GM19372 (cell line): ENCODE data around the gene OMA1.
A peak's percentile ranks its signal among the peaks of the same experiment; 100 is the strongest.
"Not testable (repeated sequence)": the region's sequence is repeated elsewhere in the genome, so short reads cannot be mapped to it uniquely, and the experiment has no call there.

Experiments used
- ATAC-seq: cut with Tn5 transposase; IDR thresholded peaks from one replicate; pipeline ENCODE4 v1.9.1; 2021; ENCODE audit warnings: mild to moderate bottlenecking, low read depth, moderate library complexity; ENCODE audit not compliant: unreplicated experiment

Gene OMA1

DNA sequence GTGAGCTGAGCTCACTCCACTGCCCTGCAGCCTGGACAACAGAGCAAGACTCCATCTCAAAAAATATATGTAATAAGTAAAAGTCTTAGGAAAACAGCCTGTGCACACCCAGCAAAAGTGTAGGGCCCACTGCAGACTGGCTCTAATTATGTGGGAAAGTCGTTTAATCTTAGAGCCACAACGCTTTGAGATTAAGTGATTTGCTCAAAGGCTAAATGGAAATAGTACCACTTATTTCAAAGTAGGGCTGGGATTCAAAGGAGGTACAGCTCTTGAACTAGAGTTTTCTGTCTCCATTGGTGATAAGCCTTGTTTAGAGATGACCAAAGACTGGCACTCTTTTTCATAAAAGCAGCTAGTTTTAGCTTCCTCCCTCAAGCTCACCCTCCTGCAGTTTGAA, 28.3 kb upstream of the OMA1 start:
- ATAC-seq, result no peak

DNA sequence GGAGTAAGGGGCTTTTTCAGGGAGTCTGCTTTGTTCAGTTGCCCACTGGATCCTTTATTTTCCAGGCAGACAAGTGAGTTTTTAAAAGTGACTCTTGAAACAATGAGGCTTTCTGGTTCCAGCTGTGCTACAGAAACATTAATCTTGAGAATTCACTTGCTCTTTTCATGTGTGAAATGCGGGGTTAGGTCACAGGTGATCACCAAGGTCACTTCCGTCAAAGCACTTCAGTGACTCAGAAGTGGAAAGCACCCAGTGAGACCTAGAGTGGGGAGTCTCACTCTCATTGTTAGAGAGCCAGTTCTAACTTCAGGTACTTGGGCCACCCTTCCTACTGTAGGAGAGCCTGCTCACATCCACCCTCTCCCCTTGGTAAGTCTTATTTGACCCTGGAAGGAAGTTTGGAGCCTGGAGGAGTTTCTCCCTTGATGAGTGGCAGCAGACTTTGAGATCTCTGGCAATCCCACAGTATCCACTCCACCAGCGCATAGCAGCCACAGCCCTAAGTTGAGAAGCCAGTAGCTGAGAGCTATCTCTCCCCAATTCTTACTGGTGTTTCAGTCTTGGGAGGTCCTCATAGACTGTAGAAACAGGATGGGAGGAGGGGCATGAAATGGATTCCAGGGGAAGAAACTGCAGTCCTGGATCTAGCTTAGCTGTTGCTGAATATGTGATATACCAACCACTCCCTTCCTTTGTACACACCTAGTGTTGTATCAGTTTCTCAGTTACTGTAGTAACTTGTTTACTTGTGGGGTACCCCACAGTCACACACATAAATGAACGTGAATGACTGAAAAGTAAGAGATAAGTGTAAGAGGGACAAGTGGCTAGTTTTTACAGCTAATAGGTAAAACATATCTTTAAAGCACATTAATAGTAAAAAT, 27.4 kb upstream of the OMA1 start:
- peak; percentile 96 for ATAC-seq

DNA sequence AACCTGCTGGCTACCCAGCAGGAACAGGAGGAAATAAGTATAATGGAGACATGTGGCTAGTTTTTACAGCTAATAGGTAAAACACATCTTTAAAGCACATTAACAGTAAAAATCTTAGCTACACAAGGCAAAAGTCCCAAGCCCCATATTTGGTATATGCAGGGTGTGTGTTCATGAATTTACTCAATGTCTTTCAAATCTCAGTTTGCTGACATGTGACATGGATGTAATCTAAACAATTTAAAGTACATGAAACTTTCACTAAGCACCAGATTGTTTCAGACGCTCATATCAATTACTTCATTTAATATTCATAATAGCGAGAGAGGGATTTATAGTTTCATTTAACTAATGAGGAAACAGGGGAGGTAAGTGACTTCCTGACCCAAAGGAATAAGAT, 26.6 kb upstream of the OMA1 start:
- no peak for ATAC-seq

DNA sequence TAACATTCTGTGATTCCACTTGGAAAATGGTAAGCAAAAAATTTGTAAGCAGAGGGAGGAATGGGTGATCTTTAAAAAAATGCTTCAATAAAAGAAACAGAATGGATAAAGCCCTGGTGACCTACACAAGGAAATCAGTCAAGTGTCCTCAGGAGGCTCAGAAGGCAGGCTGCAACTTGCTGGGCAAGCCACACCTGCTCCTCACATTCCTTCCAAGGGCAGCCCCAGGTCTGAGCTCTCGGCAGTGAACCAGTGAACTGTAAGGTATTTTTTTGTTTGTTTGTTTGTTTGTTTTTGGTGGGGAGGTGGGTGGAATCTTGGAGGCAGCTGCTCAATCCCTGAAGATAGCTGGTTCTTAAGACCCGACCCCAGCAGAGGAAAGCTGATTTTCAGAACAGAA, 26.2 kb upstream of the OMA1 start:
- ATAC-seq, result no peak

DNA sequence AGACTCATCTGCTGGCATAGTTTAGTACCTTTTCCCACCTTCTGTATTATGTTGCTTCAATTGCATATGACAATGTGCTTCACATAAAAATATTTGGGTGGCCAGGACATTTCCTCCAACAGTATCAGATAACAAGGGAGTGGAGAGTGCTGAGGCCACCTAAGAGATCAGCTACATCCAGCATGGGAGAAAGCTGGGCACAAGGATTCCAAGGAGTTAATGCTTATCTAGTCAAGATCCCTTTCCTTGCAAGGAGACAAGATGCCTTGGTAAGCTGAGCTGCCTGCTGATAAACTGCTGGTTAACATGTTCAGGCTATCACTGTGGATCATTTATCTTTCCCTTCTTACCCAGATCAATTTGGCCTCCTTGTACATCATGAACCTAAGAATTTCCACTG, 25.1 kb upstream of the OMA1 start:
- no peak for ATAC-seq

DNA sequence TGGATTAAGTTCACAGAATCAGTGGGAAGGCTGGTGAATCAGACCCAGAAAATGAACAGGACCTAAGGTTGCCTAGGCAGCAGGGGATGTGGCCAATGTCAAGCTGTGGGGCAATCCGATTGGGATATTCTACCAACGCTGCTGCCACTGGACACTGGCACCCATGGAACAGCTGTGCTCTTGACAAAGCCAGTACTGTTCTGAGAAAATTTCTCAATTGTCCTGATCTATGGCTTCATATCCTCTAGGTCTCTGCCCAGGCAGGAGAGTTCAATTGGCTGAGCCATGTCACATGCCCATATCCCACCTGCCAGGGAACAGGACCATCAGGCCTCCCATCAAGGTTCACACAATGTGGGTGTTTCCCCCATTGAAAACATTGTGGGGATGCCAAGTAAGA, 24.3 kb upstream of the OMA1 start:
- no peak for ATAC-seq

DNA sequence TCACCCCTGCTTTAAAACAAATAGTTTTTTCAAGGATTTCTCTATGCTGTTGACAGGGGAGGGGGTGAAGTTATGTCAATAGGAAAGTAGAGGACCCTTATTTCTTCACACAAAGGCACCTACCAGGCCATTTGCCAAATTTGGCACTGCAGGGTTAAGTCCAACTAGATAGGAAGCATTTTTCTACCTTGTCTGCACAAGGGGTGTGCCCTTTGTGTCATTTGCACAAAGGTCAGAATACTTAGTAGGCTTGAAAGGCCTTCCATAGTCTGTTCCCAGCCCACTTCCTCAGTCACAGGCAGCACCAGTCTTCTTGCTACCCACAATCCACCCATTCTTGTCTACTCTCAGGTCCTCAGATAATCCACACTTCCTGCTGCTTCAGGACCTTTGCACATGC, 23.6 kb upstream of the OMA1 start:
- ATAC-seq, result no peak

DNA sequence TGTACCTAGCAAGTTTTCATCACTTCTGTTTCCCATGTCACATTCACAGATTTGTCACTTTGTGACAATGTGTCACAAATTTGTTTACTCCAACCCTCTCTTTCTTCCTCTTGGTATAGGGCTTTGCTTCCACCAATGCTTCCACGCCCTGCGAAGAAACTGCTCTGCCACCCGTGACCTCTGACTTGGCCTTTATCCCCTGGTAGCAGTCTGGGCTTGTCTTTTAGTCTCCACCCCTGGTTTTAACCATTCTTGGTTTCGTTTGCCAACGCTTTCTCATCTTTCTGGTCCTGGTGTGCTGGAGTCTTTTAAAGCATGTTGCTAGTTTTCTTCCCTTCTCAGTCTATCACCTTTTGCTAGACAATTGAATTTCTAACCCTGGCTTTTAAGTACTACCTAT, 22.4 kb upstream of the OMA1 start:
- no peak for ATAC-seq

DNA sequence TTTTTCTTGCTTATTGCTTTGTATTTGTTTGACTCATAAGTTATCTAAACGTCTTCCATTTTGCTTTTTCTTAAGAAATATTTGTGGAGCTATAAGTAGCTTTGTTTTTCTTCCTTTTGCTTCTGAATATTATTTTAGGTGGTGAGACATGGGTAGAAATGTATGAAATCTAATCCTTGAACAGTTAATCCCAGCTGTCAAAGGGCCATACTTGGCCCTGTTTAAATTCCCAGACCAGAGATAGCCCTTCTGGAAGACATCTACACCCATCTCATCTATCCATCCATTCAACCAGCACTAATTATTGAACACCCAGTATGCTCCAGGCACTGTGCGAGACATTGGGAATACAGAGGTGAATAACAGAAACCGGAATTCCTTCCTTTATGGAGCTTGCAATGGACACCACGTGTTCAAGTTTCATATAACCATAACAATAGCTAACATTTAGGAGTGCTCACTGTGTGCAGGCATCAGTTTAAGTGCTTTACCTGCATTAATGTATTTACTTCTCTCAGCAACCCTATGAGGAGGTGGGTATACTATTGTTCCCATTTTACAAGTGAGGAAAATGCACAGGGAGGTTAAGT, 21.8 kb upstream of the OMA1 start:
- no peak for ATAC-seq

DNA sequence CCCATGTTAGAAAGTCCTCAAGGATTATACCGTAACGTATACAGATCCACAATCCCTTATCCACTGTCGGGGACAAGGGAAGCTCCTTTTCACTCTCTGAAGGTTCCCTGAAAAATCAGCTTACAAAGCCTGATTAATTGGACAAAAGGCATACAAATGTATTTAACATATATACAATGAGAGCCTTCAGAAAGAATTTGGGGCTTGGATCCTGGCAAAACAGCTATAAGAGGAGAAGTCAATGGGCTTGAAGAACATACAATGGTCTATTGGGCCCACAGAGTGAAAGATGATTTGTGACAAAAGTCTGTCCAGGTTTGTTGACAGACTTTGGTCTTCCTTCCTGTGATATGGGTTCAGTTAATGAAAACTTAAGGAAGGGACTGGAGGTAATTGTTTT, 19.8 kb upstream of the OMA1 start:
- no peak for ATAC-seq

DNA sequence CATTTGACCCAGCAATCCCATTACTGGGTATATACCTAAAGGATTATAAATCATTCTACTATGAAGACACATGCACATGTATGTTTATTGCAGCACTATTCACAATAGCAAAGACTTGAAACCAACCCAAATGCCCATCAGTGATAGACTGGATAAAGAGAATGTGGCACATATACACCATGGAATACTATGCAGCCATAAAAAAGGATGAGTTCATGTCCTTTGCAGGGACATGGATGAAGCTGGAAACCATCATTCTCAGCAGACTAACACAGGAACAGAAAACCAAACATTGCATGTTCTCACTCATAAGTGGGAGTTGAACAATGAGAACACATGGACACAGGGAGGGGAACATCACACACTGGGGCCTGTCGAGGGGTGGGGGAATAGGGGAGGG, 17.2 kb upstream of the OMA1 start:
- not testable (repeated sequence) for ATAC-seq

DNA sequence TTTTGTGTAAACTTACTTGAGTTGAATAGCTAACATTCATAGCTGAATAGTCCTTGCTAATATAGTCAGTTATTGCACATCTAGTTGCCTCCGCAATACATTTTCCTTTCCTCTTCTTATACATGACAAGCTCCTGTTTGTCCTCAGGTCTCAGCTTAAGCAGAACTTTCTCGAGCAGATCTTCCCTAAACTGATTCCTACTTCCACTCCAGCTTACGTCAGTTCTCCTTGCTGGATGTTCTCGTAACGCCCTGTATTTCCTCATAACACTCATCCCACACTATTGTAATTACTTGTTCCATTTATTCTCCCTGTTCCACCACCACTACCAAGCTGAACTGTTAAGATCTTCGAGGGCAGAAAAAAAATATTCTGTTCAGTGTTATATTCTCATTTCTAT, 15.1 kb upstream of the OMA1 start:
- ATAC-seq, result no peak

DNA sequence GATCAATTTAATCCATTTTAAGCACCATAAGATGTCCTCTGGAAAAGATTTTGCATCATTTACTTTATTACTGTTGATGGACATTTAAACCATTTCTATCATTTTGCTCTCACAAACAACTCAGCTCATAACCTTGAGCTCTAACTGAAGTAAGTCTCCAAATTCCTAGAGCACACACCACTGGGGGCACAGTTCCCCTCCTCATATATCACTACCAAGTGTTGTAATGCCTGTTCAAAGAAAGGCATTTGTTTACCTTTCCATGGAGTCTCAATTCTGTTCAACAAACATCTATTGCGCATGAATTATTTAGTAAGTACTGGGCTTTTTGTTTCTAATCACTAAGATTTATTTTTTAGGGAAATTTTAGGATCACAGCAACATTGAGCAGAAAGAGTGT, 8.9 kb upstream of the OMA1 start:
- no peak for ATAC-seq

DNA sequence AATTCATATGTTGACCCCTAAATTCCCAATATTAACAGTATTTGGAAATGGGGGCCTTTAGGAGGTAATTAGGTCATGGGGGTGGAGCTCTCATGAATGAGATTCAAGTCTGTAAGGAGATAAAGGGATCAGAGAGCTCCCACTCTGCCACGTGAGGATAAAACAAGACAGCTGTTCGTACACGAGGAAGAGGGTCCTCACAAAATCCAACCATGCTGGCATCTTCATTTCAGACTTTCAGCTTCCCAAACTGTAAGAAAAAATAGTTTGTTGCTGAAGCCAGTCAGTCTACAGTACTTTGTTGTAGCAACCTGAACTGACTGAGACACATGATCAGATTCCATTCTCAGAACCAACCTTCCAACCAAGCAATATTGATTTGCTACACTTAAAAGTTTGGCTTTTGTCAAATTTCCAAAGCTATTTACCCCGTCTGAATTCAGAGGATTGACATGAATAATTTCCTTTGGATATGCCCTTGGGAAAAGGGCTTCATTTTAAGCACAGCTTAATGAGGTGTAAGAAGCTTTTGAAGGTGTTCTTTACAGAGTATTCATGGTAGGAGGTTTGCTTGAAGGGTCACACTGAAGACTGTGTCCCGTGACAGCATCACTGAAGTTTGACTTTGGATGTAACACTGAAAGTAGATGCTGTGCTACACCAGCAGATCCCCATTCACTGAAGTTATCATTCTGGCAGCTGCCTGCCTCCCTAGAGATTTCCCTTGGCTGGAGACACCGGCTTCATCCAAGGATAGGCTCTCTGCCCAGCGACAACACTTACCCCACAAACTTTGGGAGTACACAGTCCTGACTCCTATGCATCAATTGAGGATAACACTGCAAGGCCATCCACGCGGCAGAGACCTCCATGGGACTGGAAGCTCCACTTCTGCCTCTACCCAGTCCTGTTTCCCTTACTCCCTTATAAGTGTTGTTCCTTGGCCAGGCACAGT, 4.9 kb upstream of the OMA1 start:
- no peak for ATAC-seq

DNA sequence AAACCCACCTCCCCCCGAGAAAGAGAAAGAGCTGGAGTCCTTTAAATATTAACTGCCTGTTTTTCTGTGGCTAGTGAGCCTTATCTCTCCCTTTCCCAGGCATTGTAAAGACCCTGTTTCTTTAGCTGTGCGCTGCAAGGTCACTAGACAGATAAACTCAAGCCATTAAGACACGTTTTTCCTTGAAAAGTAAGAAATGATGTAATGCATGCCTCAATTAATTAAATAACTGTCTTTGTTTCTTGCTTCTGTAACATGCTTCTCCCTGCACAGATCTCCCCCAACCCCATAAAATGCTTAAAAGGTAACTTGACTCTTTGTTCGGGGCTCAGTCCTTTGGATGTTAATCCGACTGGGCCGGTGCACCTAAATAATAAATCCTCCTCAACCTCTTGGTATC, 2.8 kb upstream of the OMA1 start:
- ATAC-seq, result not testable (repeated sequence)

DNA sequence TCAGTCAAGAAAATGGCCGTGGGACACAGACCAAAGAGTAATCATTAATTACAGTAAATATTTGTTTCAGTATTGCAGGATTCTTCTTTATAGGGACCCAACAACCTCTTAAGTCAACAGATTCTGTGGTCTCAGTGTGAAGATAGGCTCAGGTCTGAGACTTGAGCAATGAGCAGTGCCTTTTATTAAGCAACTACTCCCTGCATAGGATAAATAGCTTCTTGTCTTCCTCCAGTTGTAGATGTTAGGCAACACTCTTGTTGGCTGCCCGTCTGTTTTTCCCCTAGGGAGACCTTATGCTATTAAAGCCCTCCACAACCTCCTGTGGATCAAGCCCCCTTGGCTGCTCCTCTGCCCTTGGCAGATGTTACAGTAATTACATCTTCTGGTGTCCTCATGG, 1.8 kb upstream of the OMA1 start:
- no peak for ATAC-seq

DNA sequence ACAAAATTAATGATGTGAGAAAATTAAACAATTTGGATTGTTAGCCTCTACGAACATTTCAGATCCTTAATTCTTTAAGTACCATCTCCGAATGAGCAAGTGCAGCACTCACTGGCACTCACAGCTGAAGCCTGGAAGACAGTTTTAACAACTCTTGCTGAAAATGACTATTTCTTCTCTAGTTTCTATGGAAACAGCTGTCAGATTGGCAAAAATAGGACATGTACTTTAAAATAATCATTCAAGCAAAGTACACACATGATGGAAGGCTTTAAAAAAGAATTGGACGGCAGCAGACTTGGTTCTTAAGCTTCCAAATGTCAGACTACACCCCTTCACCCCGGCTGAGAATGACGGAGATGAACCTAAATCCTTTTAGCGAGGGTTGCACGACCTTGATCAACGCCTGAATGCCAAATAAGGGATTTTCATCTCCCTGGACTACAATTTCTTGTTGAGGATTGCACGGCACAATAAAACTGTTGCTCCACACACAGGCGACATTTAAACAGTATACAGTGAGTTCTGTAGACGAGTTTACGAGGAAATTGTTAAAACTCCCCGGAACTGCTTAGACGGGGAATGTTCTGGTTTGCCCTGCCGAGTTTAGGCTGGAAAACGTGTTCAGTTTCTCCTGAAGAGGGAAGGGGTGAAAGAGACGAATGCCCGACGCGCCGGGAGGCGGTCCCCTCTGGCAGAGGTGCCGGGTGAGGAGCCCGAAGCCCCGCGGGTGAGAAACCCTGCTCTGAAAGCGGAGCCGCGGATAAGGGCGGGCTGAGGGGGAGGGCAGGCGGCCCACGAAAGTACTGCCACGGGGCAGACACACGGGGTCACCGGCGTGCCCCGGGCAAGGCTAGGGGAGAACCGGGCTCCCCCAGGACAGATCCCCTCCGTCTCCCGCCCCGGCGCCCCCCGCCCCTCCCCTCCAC, 671 bp downstream of the OMA1 start:
- ATAC-seq, result peak; percentile 51

DNA sequence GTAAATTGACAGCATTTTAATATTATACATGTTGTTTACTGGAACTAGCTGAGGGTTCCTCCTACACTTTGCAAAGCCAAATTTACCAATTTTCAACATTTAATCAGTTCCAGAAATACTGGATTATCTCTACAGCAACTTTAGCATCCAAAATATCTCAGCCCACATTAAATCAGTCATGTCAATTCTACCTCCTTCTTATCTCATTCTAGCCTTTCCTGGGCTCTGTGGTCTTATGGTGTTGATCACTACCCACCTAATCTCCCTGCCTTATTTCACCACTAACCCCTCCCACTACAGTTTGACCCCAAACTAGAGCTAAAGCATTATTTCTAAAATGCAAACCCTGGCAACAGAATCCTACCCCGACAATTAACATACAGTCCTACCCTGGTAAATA, 3.3 kb downstream of the OMA1 start:
- ATAC-seq, result no peak

DNA sequence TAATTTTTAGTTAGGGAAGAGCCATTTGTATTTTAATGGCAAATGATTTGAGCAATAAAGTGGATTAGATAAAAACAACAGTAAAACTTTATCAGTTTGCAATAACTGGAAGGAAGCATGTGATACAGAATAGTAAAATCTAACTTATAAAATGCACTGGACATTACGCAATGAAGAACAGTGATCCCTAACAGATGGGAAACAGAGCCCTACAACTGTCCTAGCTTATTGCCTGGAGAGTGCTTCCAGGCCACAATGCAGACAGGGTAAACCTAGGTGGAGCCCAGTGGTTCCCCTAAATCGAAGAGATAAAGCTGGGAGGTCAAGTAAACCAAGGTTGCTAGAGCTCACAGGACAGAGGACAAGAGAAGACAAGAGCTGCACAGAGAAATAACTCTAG, 7.0 kb downstream of the OMA1 start:
- no peak for ATAC-seq

DNA sequence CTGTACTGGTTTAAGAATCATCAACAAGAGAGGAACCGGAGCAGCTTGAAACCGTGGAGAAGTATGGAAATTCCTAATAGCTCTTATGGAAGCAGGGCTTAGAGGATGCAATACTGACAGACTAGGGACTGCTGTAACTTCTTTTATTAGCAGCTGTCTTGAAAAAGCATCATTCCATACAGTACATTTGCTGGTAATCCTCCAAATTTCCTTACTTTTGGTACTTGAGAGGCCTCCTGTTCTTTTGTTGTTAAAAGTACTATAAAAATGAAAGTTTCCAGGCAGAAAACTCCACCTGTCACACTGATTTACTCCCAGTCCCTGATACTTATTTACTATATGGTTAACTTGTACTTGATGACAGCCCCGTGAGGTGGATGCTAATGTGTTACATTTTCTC, 7.7 kb downstream of the OMA1 start:
- ATAC-seq, result no peak
